Activated CD8-positive, alpha-beta memory T cell treated with anti-CD3 and anti-CD28 coated beads, Interleukin-2, amount 10 ng/mL, durations not matched to agents 7 days and 5 days (primary cell): ENCODE measurements around the gene SKA3. TPM values are rescaled to one million over a fixed set of nuclear protein-coding genes. Genes with fewer than 3 reads are reported as not detected.
A peak's percentile ranks its signal among the peaks of the same experiment; 100 is the strongest.
"Not testable (repeated sequence)": the region's sequence is repeated elsewhere in the genome, so short reads cannot be mapped to it uniquely, and the experiment has no call there.

Experiments used
- ATAC-seq: fragments of 150-1000 bp; cut with Tn5 transposase; one replicate; pipeline ENCODE4 v1.10.0; 2021; ENCODE audit warnings: moderate library complexity
- CTCF ChIA-PET: fragments of 350-600 bp; sonication (Branson Sonifier 250); formaldehyde crosslinking; loops from one replicate; lab custom pipeline; 2021; ENCODE audit warnings: antibody characterized with exemption; lab: Charles Lee
- DNase-seq: peaks from one replicate; pipeline ENCODE4 v3.0.0-alpha.2; 2020
- H3K27ac Mint-ChIP-seq: one replicate; pipeline ENCODE4 v1.8.0; 2021; ENCODE audit warnings: mild to moderate bottlenecking, mixed read lengths
- H3K27me3 Mint-ChIP-seq: one replicate; pipeline ENCODE4 v1.8.0; 2021; ENCODE audit warnings: mixed read lengths
- H3K36me3 Mint-ChIP-seq: one replicate; pipeline ENCODE4 v1.8.0; 2021; ENCODE audit warnings: mild to moderate bottlenecking, mixed read lengths
- H3K4me1 Mint-ChIP-seq: one replicate; pipeline ENCODE4 v1.8.0; 2021; ENCODE audit warnings: mixed read lengths
- H3K4me3 Mint-ChIP-seq: one replicate; pipeline ENCODE4 v1.8.0; 2021; ENCODE audit warnings: mild to moderate bottlenecking, moderate library complexity, mixed read lengths
- H3K9me3 Mint-ChIP-seq: one replicate; pipeline ENCODE4 v1.8.0; 2022; ENCODE audit warnings: low read depth, mixed read lengths
- total RNA-seq, 2 experiments: library from RNA; stranded (reverse); gene quantifications; one replicate each; pipeline ENCODE4 v1.2.3, GENCODE V29; 2021

The SKA3 gene
- total RNA-seq, result 10 to 100 TPM; 36.6 to 39.6 TPM

- DNase-seq (peak; percentile 96), ATAC-seq (peak; percentile 95)
- Mint-ChIP-seq H3K9me3 (no peaks in the 10 kb centered on the region), H3K27ac (peak within 1 kb of the TSS; percentile 97), H3K27me3 (no peaks in the 10 kb centered on the region), H3K4me3 (peak within 1 kb of the TSS; percentile 99), H3K4me1 (peaks cover 37% of the 10 kb centered on the region), H3K36me3 (peaks cover 14% of the 10 kb centered on the region)
- CTCF ChIA-PET, result interaction anchor here (0.8 to 2.6 kb wide), 14 partner anchors 8 to 301 kb away, joined by 3 to 18 read pairs (median 4); partner anchors contain the start of genes XPO4 and ZDHHC20
These were observed at the start of gene SKA3, which contains the start of gene MRPL57 for GRCh38 chr13:21176215-21176981. TSS of gene SKA3 (minus strand) at chr13:21176552. CDS start at chr13:21176477, 75 bp downstream. TSS of gene MRPL57 (plus strand) at chr13:21176658. CDS start at chr13:21176917, 259 bp downstream.

DNA sequence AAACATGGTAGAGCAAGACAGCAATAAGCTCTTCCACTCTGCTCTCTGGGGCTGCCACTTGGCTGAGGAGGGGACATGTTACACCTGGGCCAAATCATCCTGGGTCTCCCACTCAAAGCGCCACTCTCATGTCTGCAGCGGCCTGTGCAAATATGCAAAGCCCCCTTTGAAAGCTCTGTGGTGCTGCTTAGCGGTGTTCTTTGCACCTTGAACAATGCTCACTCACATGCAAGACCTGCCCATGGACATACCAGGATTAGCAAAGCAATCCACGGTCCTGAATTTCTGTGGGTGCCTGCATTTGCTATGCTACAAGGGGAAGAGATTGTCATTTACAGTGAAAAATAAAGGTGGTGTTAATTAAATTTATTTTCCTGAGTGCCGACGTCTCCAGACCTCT is 48.7 kb upstream of the SKA3 start:
- peaks cover 9% of the 10 kb centered on the region for H3K9me3 Mint-ChIP-seq
- ATAC-seq (no peak), DNase-seq (no peak)
- no peak overlapping the region for H3K27ac Mint-ChIP-seq
- H3K27me3 Mint-ChIP-seq, result peaks cover 52% of the 10 kb centered on the region
- H3K36me3 Mint-ChIP-seq, result peaks cover 12% of the 10 kb centered on the region
- H3K4me3 Mint-ChIP-seq, result no peak overlapping the region
- peaks cover 2% of the 10 kb centered on the region for H3K4me1 Mint-ChIP-seq
- CTCF ChIA-PET, result interaction anchor here (0.6 kb wide), 1 partner anchor 158 kb away, joined by 3 read pairs; no protein-coding TSS in a partner anchor

- no peak for DNase-seq
- ATAC-seq, result no peak
- peaks cover 9% of the 10 kb centered on the region for H3K9me3 Mint-ChIP-seq
- peaks cover 58% of the 10 kb centered on the region for H3K27me3 Mint-ChIP-seq
- CTCF ChIA-PET, result no interaction called here
- no peak overlapping the region for H3K27ac Mint-ChIP-seq
- H3K4me3 Mint-ChIP-seq, result no peak overlapping the region
- peaks cover 22% of the 10 kb centered on the region for H3K4me1 Mint-ChIP-seq
- peaks cover 12% of the 10 kb centered on the region for H3K36me3 Mint-ChIP-seq
These were observed 44.9 kb upstream of the SKA3 start for GRCh38 chr13:21221268-21221667.

DNA sequence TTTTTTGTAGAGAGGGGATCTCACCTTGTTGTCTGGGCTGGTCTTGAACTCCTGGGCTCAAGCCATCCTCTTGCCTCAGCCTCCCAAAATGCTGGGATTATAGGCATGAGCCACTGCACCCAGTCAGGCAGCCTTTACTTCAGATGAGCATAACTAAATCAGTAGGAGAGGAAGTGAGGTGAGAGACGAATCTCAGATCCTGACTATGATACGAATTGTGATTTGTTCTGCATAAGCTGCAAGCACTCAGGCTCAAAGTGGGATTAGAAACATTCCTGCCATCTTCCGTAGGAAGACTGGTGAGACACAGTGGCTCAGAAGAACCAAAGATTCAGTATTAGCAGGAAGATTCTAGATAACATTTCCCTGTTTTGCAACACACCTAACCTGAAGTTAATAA is 43.4 kb upstream of the SKA3 start:
- Mint-ChIP-seq H3K36me3 (peaks cover 13% of the 10 kb centered on the region), H3K27me3 (peaks cover 59% of the 10 kb centered on the region), H3K27ac (peak overlapping the region; percentile 85), H3K4me1 (peaks cover 22% of the 10 kb centered on the region)
- not testable (repeated sequence) for ATAC-seq, DNase-seq, H3K4me3 Mint-ChIP-seq, H3K9me3 Mint-ChIP-seq
- CTCF ChIA-PET, result interaction anchor here (1.1 to 2.6 kb wide), 5 partner anchors 13 to 257 kb away, joined by 3 to 11 read pairs (median 6); partner anchors contain the start of genes MRPL57 and SKA3

DNA sequence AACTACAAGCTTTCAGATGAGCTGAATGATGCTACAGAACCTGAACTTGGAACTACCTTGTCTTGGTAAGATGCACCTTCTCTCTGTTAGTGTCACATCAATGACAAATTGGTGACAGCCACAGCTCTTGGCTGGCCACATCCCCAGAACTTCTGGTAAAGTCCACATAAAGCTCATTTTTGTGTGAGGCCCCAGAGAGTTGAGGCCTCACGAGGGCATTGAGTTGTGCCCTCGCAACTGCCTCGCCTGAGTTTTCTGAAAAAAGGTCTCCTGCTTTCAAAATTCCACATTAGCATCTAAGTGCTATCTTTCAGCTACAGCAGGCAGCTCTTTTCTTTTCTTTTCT is 42.7 kb upstream of the SKA3 start:
- DNase-seq (peak; percentile 77), ATAC-seq (peak; percentile 73)
- peaks cover 58% of the 10 kb centered on the region for H3K27me3 Mint-ChIP-seq
- peak overlapping the region; percentile 85 for H3K27ac Mint-ChIP-seq
- H3K4me1 Mint-ChIP-seq, result peaks cover 22% of the 10 kb centered on the region
- peaks cover 9% of the 10 kb centered on the region for H3K9me3 Mint-ChIP-seq
- peak overlapping the region; percentile 28 for H3K4me3 Mint-ChIP-seq
- CTCF ChIA-PET, result interaction anchor here (0.6 to 2.6 kb wide), 8 partner anchors 14 to 452 kb away, joined by 3 to 11 read pairs (median 4); partner anchors contain the start of genes FGF9, MRPL57 and SKA3
- H3K36me3 Mint-ChIP-seq, result peaks cover 13% of the 10 kb centered on the region

GRCh38 chr13:21218351-21219035 is 42.1 kb upstream of the SKA3 start:
- H3K4me1 Mint-ChIP-seq, result peaks cover 22% of the 10 kb centered on the region
- H3K27me3 Mint-ChIP-seq, result peaks cover 60% of the 10 kb centered on the region
- CTCF ChIA-PET, result interaction anchor here (0.6 to 2.6 kb wide), 10 partner anchors 14 to 452 kb away, joined by 3 to 11 read pairs (median 4); partner anchors contain the start of genes FGF9, MRPL57 and SKA3
- peak overlapping the region; percentile 85 for H3K27ac Mint-ChIP-seq
- H3K36me3 Mint-ChIP-seq, result peaks cover 13% of the 10 kb centered on the region
- ATAC-seq (peak; percentile 86), DNase-seq (peak; percentile 71)
- peaks cover 9% of the 10 kb centered on the region for H3K9me3 Mint-ChIP-seq
- H3K4me3 Mint-ChIP-seq, result peak overlapping the region; percentile 28

DNA sequence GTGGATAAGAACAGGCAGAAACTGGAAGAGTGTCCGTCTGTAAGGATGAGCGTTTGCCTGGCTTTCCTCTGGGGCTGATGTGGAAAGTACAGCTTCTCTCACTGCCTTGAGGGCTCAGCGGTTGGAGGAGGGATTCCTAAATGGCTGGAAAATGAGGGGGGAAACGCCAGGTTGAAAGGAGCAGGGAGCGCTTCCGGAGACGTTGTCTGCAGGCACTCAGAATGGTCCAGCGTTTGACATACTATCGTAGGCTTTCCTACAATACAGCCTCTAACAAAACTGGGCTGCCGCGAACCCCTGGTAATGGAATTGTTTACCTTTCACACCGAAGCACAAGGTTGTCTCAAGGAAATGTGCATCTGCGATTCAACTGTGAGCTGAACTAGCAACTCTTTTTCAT is 40.0 kb upstream of the SKA3 start:
- Mint-ChIP-seq H3K9me3 (peaks cover 14% of the 10 kb centered on the region), H3K36me3 (peaks cover 12% of the 10 kb centered on the region), H3K27me3 (peaks cover 61% of the 10 kb centered on the region), H3K4me3 (no peak overlapping the region), H3K27ac (no peak overlapping the region), H3K4me1 (peaks cover 22% of the 10 kb centered on the region)
- CTCF ChIA-PET, result no interaction called here
- no peak for ATAC-seq
- no peak for DNase-seq

DNA sequence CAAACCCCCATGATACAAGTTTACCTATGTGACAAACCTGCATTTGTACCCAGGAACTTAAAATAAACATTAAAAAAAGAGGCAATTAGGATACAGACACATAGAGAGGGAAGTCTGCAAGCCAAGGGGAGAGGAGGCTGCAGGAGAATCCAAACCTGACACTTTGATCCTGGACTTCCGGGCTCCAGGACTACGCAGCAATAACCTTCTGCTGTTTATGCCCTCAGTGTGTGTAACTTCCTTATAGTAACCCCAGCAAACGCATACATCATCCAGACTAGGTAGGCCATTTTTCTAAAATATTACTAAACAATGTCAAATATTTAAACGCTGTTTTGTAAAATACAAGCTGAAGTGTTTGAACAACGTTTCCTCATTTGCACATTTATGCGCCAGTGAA is 39.1 kb upstream of the SKA3 start:
- H3K27me3 Mint-ChIP-seq, result peaks cover 63% of the 10 kb centered on the region
- peaks cover 22% of the 10 kb centered on the region for H3K4me1 Mint-ChIP-seq
- peaks cover 10% of the 10 kb centered on the region for H3K36me3 Mint-ChIP-seq
- ATAC-seq, H3K4me3 Mint-ChIP-seq, DNase-seq, H3K27ac Mint-ChIP-seq, CTCF ChIA-PET: not testable (repeated sequence)
- H3K9me3 Mint-ChIP-seq, result peaks cover 11% of the 10 kb centered on the region

- Mint-ChIP-seq H3K9me3 (peaks cover 11% of the 10 kb centered on the region), H3K27me3 (peaks cover 70% of the 10 kb centered on the region), H3K27ac (no peak overlapping the region), H3K4me1 (no peaks in the 10 kb centered on the region), H3K4me3 (no peak overlapping the region), H3K36me3 (peaks cover 10% of the 10 kb centered on the region)
- DNase-seq, result no peak
- CTCF ChIA-PET, result no interaction called here
- no peak for ATAC-seq
These were observed 35.9 kb upstream of the SKA3 start for GRCh38 chr13:21212138-21212775.

DNA sequence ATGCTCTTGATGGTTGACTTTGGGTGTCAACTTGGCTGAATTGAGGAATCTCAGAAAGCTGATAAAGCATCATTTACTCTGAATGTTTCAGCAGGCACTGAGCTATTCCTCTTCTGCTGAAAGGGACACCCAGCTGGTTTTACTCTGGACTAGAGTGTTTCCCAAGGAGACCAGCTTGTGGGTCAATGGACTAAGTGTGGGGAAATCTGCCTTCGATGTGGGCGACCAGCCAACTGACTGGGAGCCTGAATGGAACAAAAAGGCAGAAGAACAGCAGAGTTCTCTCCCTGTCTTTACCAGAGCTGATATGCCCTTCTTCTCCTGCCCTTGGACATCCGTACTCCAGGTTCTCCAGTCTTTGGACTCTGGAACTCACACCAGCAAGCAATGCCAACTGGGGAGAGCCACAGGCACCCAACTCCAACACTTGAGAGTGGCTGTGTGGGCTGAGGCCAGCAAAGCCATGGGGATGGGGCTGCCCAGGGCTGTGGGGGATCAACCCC is 32.4 kb upstream of the SKA3 start:
- CTCF ChIA-PET, result no interaction called here
- DNase-seq, result no peak
- Mint-ChIP-seq H3K9me3 (peaks cover 11% of the 10 kb centered on the region), H3K27ac (no peak overlapping the region), H3K4me1 (no peaks in the 10 kb centered on the region), H3K4me3 (no peak overlapping the region), H3K36me3 (peaks cover 8% of the 10 kb centered on the region), H3K27me3 (peaks cover 43% of the 10 kb centered on the region)
- ATAC-seq, result no peak

- no peak overlapping the region for H3K27ac Mint-ChIP-seq
- ATAC-seq (no peak), DNase-seq (no peak)
- CTCF ChIA-PET, result no interaction called here
- peaks cover 9% of the 10 kb centered on the region for H3K27me3 Mint-ChIP-seq
- peaks cover 5% of the 10 kb centered on the region for H3K36me3 Mint-ChIP-seq
- H3K4me1 Mint-ChIP-seq, result peaks cover 5% of the 10 kb centered on the region
- peaks cover 4% of the 10 kb centered on the region for H3K9me3 Mint-ChIP-seq
- no peak overlapping the region for H3K4me3 Mint-ChIP-seq
These were observed 26.6 kb upstream of the SKA3 start for GRCh38 chr13:21202767-21203531.

DNA sequence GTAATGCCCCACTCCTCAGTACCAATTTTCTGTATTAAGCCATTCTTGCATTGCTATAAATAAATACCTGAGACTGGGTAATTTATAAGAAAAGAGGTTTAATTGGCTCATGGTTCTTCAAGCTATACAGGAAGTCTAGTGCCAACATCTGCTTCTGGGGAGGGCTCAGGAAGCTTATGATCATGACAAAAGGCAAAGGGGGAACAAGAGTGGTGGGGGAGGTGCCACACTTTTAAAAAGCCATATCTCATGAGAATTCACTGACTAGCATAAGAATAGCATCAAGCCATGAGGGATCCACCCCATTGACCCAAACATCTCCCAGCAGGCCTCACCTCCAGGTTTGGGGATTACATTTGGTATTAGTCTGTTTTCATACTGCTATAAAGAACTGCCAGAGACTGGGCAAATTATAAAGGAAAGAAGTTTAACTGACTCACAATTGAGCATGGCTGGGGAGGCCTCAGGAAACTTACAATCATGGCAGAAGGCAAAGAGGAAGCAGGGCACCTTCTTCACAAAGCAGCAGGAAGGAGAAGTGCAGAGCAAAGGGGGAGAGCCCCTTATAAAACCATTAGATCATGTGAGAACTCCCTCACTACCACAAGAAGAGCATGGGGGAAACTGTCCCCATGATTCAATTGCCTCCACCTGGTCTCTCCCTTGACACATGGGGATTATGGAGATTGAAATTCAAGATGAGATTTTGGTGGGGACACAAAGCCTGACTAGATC is 25.3 kb upstream of the SKA3 start:
- DNase-seq, ATAC-seq, H3K36me3 Mint-ChIP-seq, H3K4me1 Mint-ChIP-seq, H3K27ac Mint-ChIP-seq, H3K4me3 Mint-ChIP-seq, H3K9me3 Mint-ChIP-seq, CTCF ChIA-PET: not testable (repeated sequence)
- peaks cover 17% of the 10 kb centered on the region for H3K27me3 Mint-ChIP-seq
